Measurements from ENCODE around the gene ZNF280D. TPM values are rescaled to one million over a fixed set of nuclear protein-coding genes. Genes with fewer than 3 reads are reported as not detected.
A peak's percentile ranks its signal among the peaks of the same experiment; 100 is the strongest.

Gene ZNF280D
- total and polyA plus RNA-seq, 2 donors (not counting 1 experiment from before 2014, with no cell fraction given): 11.9 to 37.7 TPM

GRCh38 chr15:56754772-56755370, 21.6 kb upstream of the ZNF280D start:
- TF ChIP-seq CTCF (conservative IDR thresholded peaks at IDR 0.05 in 1 of 2, IDR thresholded peaks at IDR 0.05 in 1 of 2; ENCODE audit: low read depth in 1 of 2, low read length in 2 of 2) (no peak), EZH2 (IDR thresholded peaks at IDR 0.05; ENCODE audit: low read length, missing control alignments) (no peak)
- H3K36me3 ChIP-seq (ENCODE audit: control insufficient read depth, insufficient read depth, low read length): no peaks in the 10 kb centered on the region
- H3K4me2 ChIP-seq (ENCODE audit: extremely low read depth, insufficient read depth, low read length): no peak overlapping the region
- no peaks in the 10 kb centered on the region for H3K79me2 ChIP-seq (ENCODE audit: control insufficient read depth, insufficient read depth, low read length)
- H3K9ac ChIP-seq (ENCODE audit: insufficient read depth, low read length): no peak overlapping the region
- H3K9me3 ChIP-seq (ENCODE audit: control insufficient read depth, insufficient read depth, low read depth, low read length): no peaks in the 10 kb centered on the region
- H4K20me1 ChIP-seq (ENCODE audit: control insufficient read depth, extremely low read depth, insufficient read depth, low read length): no peaks in the 10 kb centered on the region
- H3K4me3 ChIP-seq (replicated peaks in 1 of 4; ENCODE audit: control extremely low read depth in 1 of 4, insufficient read depth in 1 of 4, low read depth in 3 of 4, low read length in 4 of 4): no peak overlapping the region
- H3K4me1 ChIP-seq (ENCODE audit: control insufficient read depth, extremely low read depth, insufficient read depth, low read length): peaks cover 10% of the 10 kb centered on the region
- peak; percentile 25 to 49 for DNase-seq (ENCODE audit: low read depth in 2 of 2)
- no peak overlapping the region for H3K27ac ChIP-seq (ENCODE audit: insufficient read depth, low read length)
- H2AFZ ChIP-seq (ENCODE audit: low read length): no peak overlapping the region
- H3K27me3 ChIP-seq (ENCODE audit: control insufficient read depth, insufficient read depth, low read length): no peaks in the 10 kb centered on the region

DNA sequence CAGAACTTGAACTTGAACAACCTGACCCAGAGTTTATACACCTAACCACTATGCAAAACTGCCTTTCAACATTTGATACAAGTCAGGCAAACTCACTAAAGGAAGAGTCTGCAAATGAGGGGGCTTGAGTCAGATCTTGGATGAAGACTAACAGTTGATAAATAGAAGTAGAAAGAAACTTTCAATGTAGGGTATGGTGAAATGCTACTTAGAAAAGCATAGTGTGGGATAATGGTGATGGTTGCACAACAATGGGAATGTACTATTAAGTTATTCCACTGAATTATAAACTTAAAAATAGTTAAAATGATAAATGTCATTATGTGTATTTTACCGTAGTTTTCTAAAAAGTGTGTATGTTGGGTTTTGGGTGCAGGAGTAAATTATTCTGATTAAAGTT, 19.7 kb upstream of the ZNF280D start:
- Histone ChIP-seq H3K4me3 (replicated peaks in 1 of 4; ENCODE audit: control extremely low read depth in 1 of 4, insufficient read depth in 1 of 4, low read depth in 3 of 4, low read length in 4 of 4) (no peak overlapping the region), H4K20me1 (ENCODE audit: control insufficient read depth, extremely low read depth, insufficient read depth, low read length) (no peaks in the 10 kb centered on the region), H3K9me3 (ENCODE audit: control insufficient read depth, insufficient read depth, low read depth, low read length) (no peaks in the 10 kb centered on the region), H3K9ac (ENCODE audit: insufficient read depth, low read length) (no peak overlapping the region), H3K36me3 (ENCODE audit: control insufficient read depth, insufficient read depth, low read length) (no peaks in the 10 kb centered on the region), H2AFZ (ENCODE audit: low read length) (no peak overlapping the region), H3K79me2 (ENCODE audit: control insufficient read depth, insufficient read depth, low read length) (no peaks in the 10 kb centered on the region), H3K4me2 (ENCODE audit: extremely low read depth, insufficient read depth, low read length) (no peak overlapping the region), H3K4me1 (ENCODE audit: control insufficient read depth, extremely low read depth, insufficient read depth, low read length) (no peaks in the 10 kb centered on the region), H3K27ac (ENCODE audit: insufficient read depth, low read length) (no peak overlapping the region), H3K27me3 (ENCODE audit: control insufficient read depth, insufficient read depth, low read length) (no peaks in the 10 kb centered on the region)
- TF ChIP-seq EZH2 (IDR thresholded peaks at IDR 0.05; ENCODE audit: low read length, missing control alignments) (no peak), CTCF (conservative IDR thresholded peaks at IDR 0.05 in 1 of 2, IDR thresholded peaks at IDR 0.05 in 1 of 2; ENCODE audit: low read depth in 1 of 2, low read length in 2 of 2) (no peak)
- DNase-seq (ENCODE audit: low read depth in 2 of 2): no peak

DNA sequence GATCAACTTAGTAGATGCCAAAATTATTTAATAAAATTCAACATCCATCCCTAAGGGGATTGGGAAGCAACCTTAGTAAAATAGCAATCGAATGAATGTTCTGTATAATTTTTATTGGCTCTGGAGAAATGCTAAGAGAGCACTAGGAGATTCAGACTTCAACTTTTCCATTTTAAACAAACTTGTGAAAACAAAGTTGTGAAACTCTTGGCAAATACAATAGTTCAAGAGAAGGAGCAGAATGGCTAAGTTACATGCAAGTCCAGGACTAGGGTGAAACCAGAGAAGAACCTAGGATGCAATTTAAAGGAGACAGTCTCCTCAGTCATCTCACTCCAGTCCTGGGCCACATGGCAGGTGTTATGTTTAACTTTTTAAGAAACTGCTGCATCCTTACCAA, 16.7 kb upstream of the ZNF280D start:
- no peak for TF ChIP-seq EZH2 (IDR thresholded peaks at IDR 0.05; ENCODE audit: low read length, missing control alignments)
- no peak for TF ChIP-seq CTCF (conservative IDR thresholded peaks at IDR 0.05 in 1 of 2, IDR thresholded peaks at IDR 0.05 in 1 of 2; ENCODE audit: low read depth in 1 of 2, low read length in 2 of 2)
- Histone ChIP-seq H3K9me3 (ENCODE audit: control insufficient read depth, insufficient read depth, low read depth, low read length) (no peaks in the 10 kb centered on the region), H3K36me3 (ENCODE audit: control insufficient read depth, insufficient read depth, low read length) (no peaks in the 10 kb centered on the region), H3K4me3 (replicated peaks in 1 of 4; ENCODE audit: control extremely low read depth in 1 of 4, insufficient read depth in 1 of 4, low read depth in 3 of 4, low read length in 4 of 4) (no peak overlapping the region), H2AFZ (ENCODE audit: low read length) (no peak overlapping the region), H3K27ac (ENCODE audit: insufficient read depth, low read length) (no peak overlapping the region), H3K9ac (ENCODE audit: insufficient read depth, low read length) (no peak overlapping the region), H3K4me1 (ENCODE audit: control insufficient read depth, extremely low read depth, insufficient read depth, low read length) (no peaks in the 10 kb centered on the region), H4K20me1 (ENCODE audit: control insufficient read depth, extremely low read depth, insufficient read depth, low read length) (no peaks in the 10 kb centered on the region), H3K4me2 (ENCODE audit: extremely low read depth, insufficient read depth, low read length) (no peak overlapping the region), H3K79me2 (ENCODE audit: control insufficient read depth, insufficient read depth, low read length) (no peaks in the 10 kb centered on the region), H3K27me3 (ENCODE audit: control insufficient read depth, insufficient read depth, low read length) (no peaks in the 10 kb centered on the region)
- DNase-seq (ENCODE audit: low read depth in 2 of 2): peak in 1 of 2 donors; percentile 66
